GM23338 (cell line): ENCODE data around the gene ADAMTS17.

ENCODE experiments used
- CTCF ChIP-seq, 2 experiments: fragments of 200-600 bp in 1 of 2; sonication (generic) in 1 of 2; conservative IDR thresholded peaks; 2 replicates each; pipeline versions ENCODE4 v1.5.1 to v1.6.1; 2016 to 2017; ENCODE audit warnings: antibody characterized with exemption in 2 of 2, low read depth in 2 of 2, mild to moderate bottlenecking in 2 of 2, moderate library complexity in 1 of 2
- EZH2phosphoT487 ChIP-seq: fragments of 200-600 bp; sonication (generic); IDR thresholded peaks from one replicate; pipeline ENCODE4 v1.8.1; 2018; ENCODE audit warnings: antibody characterized with exemption; ENCODE audit not compliant: unreplicated experiment
- JUNB ChIP-seq: IDR thresholded peaks from one replicate; pipeline ENCODE4 v1.6.1; 2016; ENCODE audit warnings: antibody characterized with exemption; ENCODE audit not compliant: unreplicated experiment
- POLR2AphosphoS5 ChIP-seq: IDR thresholded peaks from 2 replicates; pipeline ENCODE4 v1.6.1; 2016; ENCODE audit warnings: antibody characterized with exemption, low read depth

- TF ChIP-seq CTCF (conservative IDR thresholded peaks at IDR 0.05; ENCODE audit: low read depth in 2 of 2) (no peak), POLR2AphosphoS5 (no peak), JUNB (no peak), EZH2phosphoT487 (no peak)
These were observed 336.8 kb downstream of the ADAMTS17 start for GRCh38 chr15:100005013-100005412.
